A549 (cell line): ENCODE measurements around the gene CCSER1. TPM values are rescaled to one million over a fixed set of nuclear protein-coding genes. Genes with fewer than 3 reads are reported as not detected.

Experiments
- ATAC-seq, 2 experiments: fragments of 200-7000 bp in 1 of 2; fragments of >200 bp in 1 of 2; cut with Nextera tagmentation in 1 of 2; cut with Tn5 transposase in 1 of 2; 3 replicates each; pipeline versions ENCODE4 v1.8.0 to v1.9.1; 2018 to 2020; ENCODE audit warnings: mild to moderate bottlenecking in 1 of 2, moderate library complexity in 1 of 2
- CTCF ChIA-PET: fragments of 300-600 bp; sonication (Branson Sonifier 250); formaldehyde crosslinking; extraction: SDS; loops from one replicate; lab custom pipeline; 2021; ENCODE audit warnings: antibody characterized with exemption, inconsistent platforms; lab: Yijun Ruan, JAX
- POLR2A ChIA-PET: fragments of 350-600 bp; formaldehyde crosslinking; extraction: SDS; loops from one replicate; lab custom pipeline; 2021; ENCODE audit warnings: antibody characterized with exemption, inconsistent platforms; lab: Yijun Ruan, JAX
- DNase-seq, 2 experiments: peaks; one replicate each; pipeline versions ENCODE4 v3.0.0 to v3.0.0-alpha.2; 2011 to 2016; ENCODE audit warnings: low read depth in 1 of 2, low spot score in 1 of 2
- FAIRE-seq: peaks from 2 replicates; lab custom pipeline; 2011; peaks lifted over from hg19 to GRCh38; lab: Jason Lieb, UNC
- H3K27ac ChIP-seq, 2 experiments: fragments of >200 bp; sonication (Bioruptor Twin); formaldehyde crosslinking; 3 replicates each; pipeline ENCODE4 v1.5.1; 2016 to 2017
- H3K4me1 ChIP-seq: fragments of >200 bp; sonication (Bioruptor Twin); formaldehyde crosslinking; 3 replicates; pipeline ENCODE4 v1.6.1; 2016
- H3K4me2 ChIP-seq: fragments of >200 bp; sonication (Bioruptor Twin); formaldehyde crosslinking; 3 replicates; pipeline ENCODE4 v1.6.1; 2016
- H3K4me3 ChIP-seq: fragments of >200 bp; sonication (Bioruptor Twin); formaldehyde crosslinking; 3 replicates; pipeline ENCODE4 v1.5.1; 2016
- H3K9me3 ChIP-seq: fragments of >200 bp; sonication (Bioruptor Twin); formaldehyde crosslinking; 3 replicates; pipeline ENCODE4 v1.6.1; 2016
- BCL3 ChIP-seq: fragments of >200 bp; sonication (Bioruptor Twin); formaldehyde crosslinking; IDR thresholded peaks from 3 replicates; pipeline ENCODE4 v1.6.1; 2016
- BHLHE40 ChIP-seq: IDR thresholded peaks from 2 replicates; pipeline ENCODE4 v1.6.1; 2012; ENCODE audit warnings: low read depth, low read length, inconsistent platforms
- CBX2 ChIP-seq: fragments of 200-600 bp; sonication (generic); IDR thresholded peaks from 2 replicates; pipeline ENCODE4 v1.6.1; 2016; ENCODE audit warnings: low read depth, mild to moderate bottlenecking, borderline replicate concordance
- CBX8 ChIP-seq: fragments of 200-600 bp; sonication (generic); IDR thresholded peaks from 2 replicates; pipeline ENCODE4 v1.6.1; 2016
- CHD2 ChIP-seq: fragments of 150-350 bp; IDR thresholded peaks from 2 replicates; pipeline ENCODE4 v1.6.1; 2014; ENCODE audit warnings: low read length; ENCODE audit not compliant: partially characterized antibody
- CHD4 ChIP-seq: fragments of 200-600 bp; sonication (generic); IDR thresholded peaks from 2 replicates; pipeline ENCODE4 v1.6.1; 2016; ENCODE audit warnings: antibody characterized with exemption, mild to moderate bottlenecking, borderline replicate concordance
- CTCF ChIP-seq: fragments of >200 bp; sonication (Bioruptor Twin); formaldehyde crosslinking; IDR thresholded peaks from 3 replicates; pipeline ENCODE4 v1.5.1; 2016
- EP300 ChIP-seq, 2 experiments: fragments of >200 bp; sonication (Bioruptor Twin); formaldehyde crosslinking; IDR thresholded peaks; 2 replicates in 1 of 2; 3 replicates in 1 of 2; pipeline ENCODE4 v1.6.1; 2016 to 2017
- ESRRA ChIP-seq: fragments of 150-350 bp; IDR thresholded peaks from 2 replicates; pipeline ENCODE4 v1.6.1; 2014; ENCODE audit warnings: mild to moderate bottlenecking, low read length, borderline replicate concordance
- FOSB ChIP-seq: fragments of 250-450 bp; sonication (Bioruptor Pico); IDR thresholded peaks from 2 replicates; pipeline ENCODE4 v1.5.0; 2020; ENCODE audit warnings: mild to moderate bottlenecking, moderate library complexity
- FOXS1 ChIP-seq: fragments of 250-450 bp; sonication (Bioruptor Pico); IDR thresholded peaks from 2 replicates; pipeline ENCODE4 v1.5.0; 2020; ENCODE audit warnings: mild to moderate bottlenecking, moderate library complexity
- GATA3 ChIP-seq: IDR thresholded peaks from 2 replicates; pipeline ENCODE4 v1.6.1; 2012; ENCODE audit warnings: borderline replicate concordance
- HES2 ChIP-seq: fragments of >200 bp; sonication (Bioruptor Twin); formaldehyde crosslinking; IDR thresholded peaks from 2 replicates; pipeline ENCODE4 v1.6.1; 2016
- HEYL ChIP-seq: fragments of 250-450 bp; sonication (Bioruptor Pico); IDR thresholded peaks from 2 replicates; pipeline ENCODE4 v1.8.0; 2021; ENCODE audit warnings: mild to moderate bottlenecking, moderate library complexity
- HOXA7 ChIP-seq: fragments of 250-450 bp; sonication (Bioruptor Pico); IDR thresholded peaks from 2 replicates; pipeline ENCODE4 v1.5.0; 2020; ENCODE audit warnings: mild to moderate bottlenecking, moderate library complexity
- HOXB13 ChIP-seq: fragments of 250-450 bp; sonication (Bioruptor Pico); IDR thresholded peaks from 2 replicates; pipeline ENCODE4 v1.5.0; 2020; ENCODE audit warnings: low read depth, mild to moderate bottlenecking, moderate library complexity
- JUN ChIP-seq, 2 experiments: fragments of >200 bp; sonication (Bioruptor Twin); formaldehyde crosslinking; IDR thresholded peaks; 2 replicates in 1 of 2; 3 replicates in 1 of 2; pipeline ENCODE4 v1.6.1; 2016 to 2017
- JUNB ChIP-seq: fragments of >200 bp; sonication (Bioruptor Twin); formaldehyde crosslinking; IDR thresholded peaks from 2 replicates; pipeline ENCODE4 v1.6.1; 2016
- KDM1A ChIP-seq: fragments of 200-600 bp; sonication (generic); IDR thresholded peaks from 2 replicates; pipeline ENCODE4 v1.6.1; 2016; ENCODE audit warnings: low read depth, mild to moderate bottlenecking
- MAFK ChIP-seq: fragments of 450-650 bp; IDR thresholded peaks from 2 replicates; pipeline ENCODE4 v1.6.1; 2014; ENCODE audit not compliant: partially characterized antibody
- MAZ ChIP-seq: fragments of 150-350 bp; IDR thresholded peaks from 2 replicates; pipeline ENCODE4 v1.6.1; 2014; ENCODE audit warnings: antibody characterized with exemption, low read depth, low read length, borderline replicate concordance
- MYC ChIP-seq: IDR thresholded peaks from 2 replicates; pipeline ENCODE4 v1.6.1; 2012; ENCODE audit warnings: mild to moderate bottlenecking, inconsistent platforms, low read length, improper control_type of control experiment, borderline replicate concordance
- NFE2L2 ChIP-seq: fragments of 150-350 bp; conservative IDR thresholded peaks from 2 replicates; pipeline ENCODE4 v1.6.1; 2014; ENCODE audit warnings: low read length
- NR3C1 ChIP-seq: fragments of >200 bp; sonication (Bioruptor Twin); formaldehyde crosslinking; IDR thresholded peaks from 3 replicates; pipeline ENCODE4 v1.6.1; 2017
- PBX3 ChIP-seq: IDR thresholded peaks from 2 replicates; pipeline ENCODE4 v1.6.1; 2012
- POLR2A ChIP-seq: IDR thresholded peaks from 2 replicates; pipeline ENCODE4 v1.6.1; 2012; ENCODE audit warnings: mild to moderate bottlenecking, low read length
- POLR2AphosphoS2 ChIP-seq: conservative IDR thresholded peaks from 2 replicates; pipeline ENCODE4 v1.6.1; 2012; ENCODE audit warnings: low read length, improper control_type of control experiment, inconsistent platforms
- RAD21 ChIP-seq, 2 experiments: fragments of >200 bp in 1 of 2; sonication (Bioruptor Twin) in 1 of 2; formaldehyde crosslinking in 1 of 2; IDR thresholded peaks in 1 of 2; conservative IDR thresholded peaks in 1 of 2; 2 replicates in 1 of 2; 3 replicates in 1 of 2; pipeline ENCODE4 v1.6.1; 2012 to 2018; ENCODE audit warnings: inconsistent platforms in 1 of 2
- RCOR1 ChIP-seq: fragments of 150-350 bp; IDR thresholded peaks from 2 replicates; pipeline ENCODE4 v1.6.1; 2014; ENCODE audit warnings: antibody characterized with exemption, low read length, low read depth
- RFX5 ChIP-seq: fragments of 450-650 bp; IDR thresholded peaks from 2 replicates; pipeline ENCODE4 v1.7.1; 2014; ENCODE audit warnings: antibody characterized with exemption, mild to moderate bottlenecking, moderate library complexity
- TFCP2L1 ChIP-seq: fragments of 250-450 bp; sonication (Bioruptor Pico); IDR thresholded peaks from 2 replicates; pipeline ENCODE4 v1.5.0; 2021; ENCODE audit warnings: mild to moderate bottlenecking
- TP53 ChIP-seq: fragments of 250-450 bp; sonication (Bioruptor Pico); IDR thresholded peaks from 2 replicates; pipeline ENCODE4 v1.5.0; 2021; ENCODE audit warnings: mild to moderate bottlenecking, moderate library complexity
- ZC3H11A ChIP-seq: fragments of 450-650 bp; IDR thresholded peaks from 2 replicates; pipeline ENCODE4 v1.6.1; 2014; ENCODE audit warnings: antibody characterized with exemption, mild to moderate bottlenecking
- ZFP36 ChIP-seq: fragments of 450-650 bp; IDR thresholded peaks from 2 replicates; pipeline ENCODE4 v1.6.1; 2014; ENCODE audit warnings: borderline replicate concordance; ENCODE audit not compliant: partially characterized antibody
- ZSCAN20 ChIP-seq: fragments of 250-450 bp; sonication (Bioruptor Pico); IDR thresholded peaks from 2 replicates; pipeline ENCODE4 v1.8.0; 2022; ENCODE audit warnings: mild to moderate bottlenecking, moderate library complexity
- WGBS: methylation state at CpG from one replicate; pipeline ENCODE4 v1.1.6; 2017; ENCODE audit errors: missing lambda C conversion rate; 5-methylcytosine and 5-hydroxymethylcytosine counted together
- polyA plus RNA-seq, 4 experiments: library from polyadenylated mRNA; depleted of rRNA in 3 of 4; stranded (reverse); fragments of >200 nt; fragmentation: RNase III in 1 of 4; extraction: RNeasy Plus Mini Kit Qiagen cat#74134 plus additional on column Dnase treatment in 1 of 4; gene quantifications; 2 replicates in 3 of 4; 3 replicates in 1 of 4; pipeline ENCODE4 v1.2.3, GENCODE V29; 2011 to 2017

CCSER1 gene
- polyA plus RNA-seq, 2 of the 4 experiments (the other 2 are of a cell fraction), result 0.06 TPM; not detected in 1

- TF ChIP-seq CHD4, result no peak
- TF ChIP-seq, all 56 proteins: peak for 0
Observed at GRCh38 chr4:90084967-90085295, 42.3 kb upstream of the CCSER1 start (continued).

- TF ChIP-seq POLR2AphosphoS2, result no peak
- TF ChIP-seq CBX8, result no peak
- TF ChIP-seq MYC, result no peak
- TF ChIP-seq ZC3H11A, result no peak
- no peak for TF ChIP-seq FOXS1 (CRISPR knock-in tag)
- TF ChIP-seq RFX5, result no peak
- no peak for TF ChIP-seq CHD4
- no peak for TF ChIP-seq NR3C1
- no peak for TF ChIP-seq CTCF
- no peak for TF ChIP-seq EP300 (IDR thresholded peaks at IDR 0.05)
- TF ChIP-seq KDM1A, result no peak
- TF ChIP-seq BCL3, result no peak
- no peak for DNase-seq
- no peak for FAIRE-seq
- Histone ChIP-seq H3K27ac (no peak overlapping the region), H3K4me3 (no peak overlapping the region), H3K4me1 (no peaks in the 10 kb centered on the region), H3K4me2 (no peak overlapping the region), H3K9me3 (no peaks in the 10 kb centered on the region)
- CTCF ChIA-PET, result no interaction called here
- whole genome bisulfite sequencing, result 4% methylated on average over 2 of the region's 2 CpGs
- POLR2A ChIA-PET, result no interaction called here
- ATAC-seq, result no peak
Observed at GRCh38 chr4:90093526-90093925, 33.7 kb upstream of the CCSER1 start.

GRCh38 chr4:90095000-90095399 lies 32.2 kb upstream of the CCSER1 start:
- TF ChIP-seq HOXB13 (CRISPR knock-in tag) (no peak), RFX5 (no peak), ESRRA (no peak), JUNB (no peak), ZFP36 (no peak), RCOR1 (no peak), TFCP2L1 (no peak), ZSCAN20 (CRISPR knock-in tag) (no peak), HEYL (CRISPR knock-in tag) (no peak), FOXS1 (CRISPR knock-in tag) (no peak), GATA3 (no peak), RAD21 (conservative IDR thresholded peaks at IDR 0.05 in 1 of 2, IDR thresholded peaks at IDR 0.05 in 1 of 2) (no peak)
- 0% methylated on average over 1 of the region's 1 CpG for WGBS
- Histone ChIP-seq H3K27ac (no peak overlapping the region), H3K4me1 (no peaks in the 10 kb centered on the region), H3K9me3 (no peaks in the 10 kb centered on the region), H3K4me2 (no peak overlapping the region), H3K4me3 (no peak overlapping the region)
- ChIA-PET CTCF (no interaction called here), POLR2A (no interaction called here)
- no peak for DNase-seq
- no peak for ATAC-seq
- FAIRE-seq, result no peak

GRCh38 chr4:90099812-90100211 lies 27.4 kb upstream of the CCSER1 start:
- H3K4me2 ChIP-seq, result no peak overlapping the region
- FAIRE-seq (no peak), ATAC-seq (no peak), DNase-seq (no peak)
- no peak overlapping the region for H3K4me3 ChIP-seq
- ChIA-PET POLR2A (no interaction called here), CTCF (no interaction called here)
- no peaks in the 10 kb centered on the region for H3K9me3 ChIP-seq
- 13% methylated on average over 3 of the region's 3 CpGs for WGBS
- no peak overlapping the region for H3K27ac ChIP-seq
- no peaks in the 10 kb centered on the region for H3K4me1 ChIP-seq
- TF ChIP-seq PBX3 (no peak), CBX2 (no peak), NFE2L2 (no peak), MAFK (no peak), POLR2A (no peak), BHLHE40 (no peak), TP53 (no peak), ZFP36 (no peak), JUN (IDR thresholded peaks at IDR 0.05) (no peak), FOSB (CRISPR knock-in tag) (no peak), CHD2 (no peak), HES2 (no peak), MAZ (no peak), HOXA7 (CRISPR knock-in tag) (no peak), HEYL (CRISPR knock-in tag) (no peak)
